Measurements from ENCODE around the gene ZSWIM8.
"Not testable (repeated sequence)": the region's sequence is repeated elsewhere in the genome, so short reads cannot be mapped to it uniquely, and the experiment has no call there.

The ZSWIM8 gene

DNA sequence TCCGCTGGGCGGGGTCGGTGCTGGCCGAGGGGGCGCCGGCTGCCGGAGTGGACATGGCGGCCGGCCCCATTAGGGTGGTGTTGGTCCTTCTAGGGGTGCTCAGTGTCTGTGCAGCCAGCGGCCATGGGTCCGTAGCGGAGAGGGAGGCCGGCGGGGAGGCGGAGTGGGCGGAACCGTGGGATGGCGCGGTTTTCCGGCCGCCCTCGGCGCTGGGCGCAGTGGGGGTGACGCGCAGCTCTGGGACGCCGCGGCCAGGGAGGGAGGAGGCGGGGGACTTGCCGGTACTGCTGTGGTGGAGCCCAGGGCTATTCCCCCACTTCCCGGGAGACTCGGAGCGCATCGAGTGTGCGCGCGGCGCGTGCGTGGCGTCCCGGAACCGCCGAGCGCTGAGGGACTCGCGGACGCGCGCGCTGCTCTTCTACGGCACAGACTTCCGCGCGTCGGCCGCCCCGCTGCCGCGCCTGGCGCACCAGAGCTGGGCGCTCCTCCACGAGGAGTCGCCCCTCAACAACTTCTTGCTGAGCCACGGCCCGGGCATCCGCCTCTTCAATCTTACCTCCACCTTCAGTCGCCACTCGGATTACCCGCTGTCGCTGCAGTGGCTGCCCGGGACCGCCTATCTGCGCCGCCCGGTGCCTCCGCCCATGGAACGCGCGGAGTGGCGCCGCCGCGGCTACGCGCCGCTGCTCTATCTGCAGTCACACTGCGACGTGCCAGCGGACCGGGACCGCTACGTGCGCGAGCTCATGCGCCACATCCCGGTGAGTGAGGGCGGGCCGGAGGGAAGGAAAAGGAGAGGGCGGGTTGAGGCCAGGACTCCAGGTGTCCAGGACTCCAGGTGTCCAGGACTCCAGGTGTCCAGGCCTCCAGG lies 12.9 kb upstream of the ZSWIM8 start:
- DNase-seq (ENCODE audit: low spot score), result peak; percentile 76

DNA sequence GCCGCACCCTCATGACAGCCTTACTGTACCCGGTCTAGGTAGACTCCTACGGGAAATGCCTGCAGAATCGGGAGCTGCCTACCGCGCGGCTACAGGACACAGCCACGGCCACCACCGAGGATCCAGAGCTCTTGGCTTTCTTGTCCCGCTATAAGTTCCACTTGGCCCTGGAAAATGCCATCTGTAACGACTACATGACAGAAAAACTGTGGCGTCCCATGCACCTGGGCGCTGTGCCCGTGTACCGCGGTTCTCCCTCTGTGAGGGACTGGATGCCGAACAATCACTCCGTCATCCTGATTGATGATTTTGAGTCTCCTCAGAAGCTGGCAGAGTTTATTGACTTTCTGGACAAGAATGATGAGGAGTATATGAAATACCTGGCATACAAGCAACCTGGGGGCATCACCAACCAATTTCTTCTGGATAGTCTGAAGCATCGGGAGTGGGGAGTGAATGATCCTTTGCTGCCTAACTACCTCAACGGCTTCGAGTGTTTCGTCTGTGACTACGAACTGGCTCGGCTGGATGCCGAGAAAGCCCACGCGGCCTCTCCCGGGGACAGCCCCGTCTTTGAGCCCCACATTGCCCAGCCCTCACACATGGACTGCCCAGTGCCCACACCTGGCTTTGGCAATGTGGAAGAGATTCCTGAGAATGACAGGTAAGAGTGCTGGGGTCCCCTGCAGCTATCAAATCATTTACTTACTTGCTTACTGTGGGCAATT lies 12.1 kb upstream of the ZSWIM8 start:
- DNase-seq (ENCODE audit: low spot score), result peak; percentile 30

DNA sequence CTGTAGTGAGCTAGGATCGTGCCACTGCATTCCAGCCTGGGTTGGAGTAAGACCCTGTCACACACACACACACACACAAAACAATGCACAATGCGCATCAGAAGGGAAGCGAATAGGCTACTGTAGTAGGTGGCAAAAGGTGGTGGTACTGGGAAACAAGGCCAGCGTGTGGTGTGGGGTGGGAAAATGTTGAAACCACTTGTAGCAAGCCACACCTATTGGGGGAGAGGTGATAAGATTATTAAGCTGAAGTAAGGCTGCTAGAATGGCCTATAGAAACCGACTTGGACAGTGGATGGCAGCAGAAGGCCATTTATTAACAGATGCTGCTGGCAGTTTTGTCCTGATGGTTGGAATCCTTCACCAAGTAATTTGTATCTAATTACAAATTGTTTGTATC lies 10.8 kb upstream of the ZSWIM8 start:
- peak; percentile 69 for DNase-seq (ENCODE audit: low spot score)

DNA sequence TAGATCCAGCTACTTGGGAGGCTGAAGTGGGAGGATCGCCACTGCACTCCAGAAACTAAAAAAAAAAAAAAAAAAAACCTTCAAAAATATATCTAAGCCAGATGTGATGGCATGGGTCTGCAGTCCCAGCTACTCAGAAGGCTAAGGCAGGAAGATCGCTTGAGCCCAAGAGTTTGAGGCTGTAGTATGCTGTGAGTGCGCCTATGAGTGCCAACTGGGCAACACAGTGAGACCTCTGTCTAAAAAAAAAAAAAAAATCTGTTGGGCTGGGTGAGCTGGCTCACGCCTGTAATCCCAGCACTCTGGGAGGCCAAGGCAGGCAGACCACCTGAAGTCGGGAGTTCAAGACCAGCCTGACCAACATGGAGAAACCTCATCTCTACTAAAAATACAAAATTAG lies 6.4 kb upstream of the ZSWIM8 start:
- no peak for DNase-seq (ENCODE audit: low spot score)

DNA sequence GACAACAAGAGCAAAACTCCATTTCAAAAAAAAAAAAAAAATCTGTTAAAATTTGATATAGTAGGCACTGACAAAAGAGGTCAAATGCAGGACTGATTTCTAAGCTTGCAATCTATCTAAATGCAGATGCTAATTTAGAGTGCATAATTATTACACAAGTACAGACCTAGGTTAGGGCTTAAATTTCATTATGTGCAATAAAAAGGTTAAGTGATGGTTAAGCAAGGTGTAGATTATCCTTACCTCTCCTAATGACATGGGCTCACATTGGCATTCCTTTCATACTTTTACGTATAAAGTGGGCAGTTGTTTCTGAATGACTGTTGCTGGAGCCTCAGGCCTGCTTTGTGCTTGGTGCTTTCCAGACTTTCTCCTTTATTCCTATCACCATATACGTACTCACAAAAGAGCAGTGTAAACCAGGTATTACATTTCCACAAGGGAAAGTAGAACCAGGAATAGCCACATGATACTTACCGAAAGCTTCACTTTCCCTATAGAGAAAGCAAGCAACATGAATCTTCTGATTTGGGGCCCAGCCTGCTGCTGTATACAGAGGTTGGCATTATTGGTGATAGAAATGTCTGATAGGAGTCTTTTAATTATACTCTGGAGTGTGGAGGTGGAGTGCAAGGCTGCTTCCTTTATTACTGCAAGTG lies 5.7 kb upstream of the ZSWIM8 start:
- no peak for DNase-seq (ENCODE audit: low spot score)

DNA sequence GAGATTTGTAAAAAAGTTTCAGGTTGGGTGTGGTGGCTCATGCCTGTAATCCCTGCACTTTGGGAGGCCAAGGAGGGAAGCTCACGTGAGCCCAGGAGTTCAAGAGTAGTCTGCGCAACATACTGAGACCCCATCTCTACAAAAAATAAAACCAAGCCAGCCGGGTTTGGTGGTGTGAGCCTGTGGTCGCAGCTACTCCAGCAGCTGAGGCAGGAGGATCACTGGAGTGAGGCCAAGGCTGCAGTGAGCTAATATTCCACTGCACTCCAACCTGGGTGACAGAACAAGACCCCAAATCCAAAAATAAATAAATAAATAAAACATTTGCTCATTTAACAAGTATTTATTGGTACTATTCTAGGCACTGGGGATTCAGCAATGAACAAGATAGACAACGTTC lies 5.1 kb upstream of the ZSWIM8 start:
- DNase-seq (ENCODE audit: low spot score), result no peak

DNA sequence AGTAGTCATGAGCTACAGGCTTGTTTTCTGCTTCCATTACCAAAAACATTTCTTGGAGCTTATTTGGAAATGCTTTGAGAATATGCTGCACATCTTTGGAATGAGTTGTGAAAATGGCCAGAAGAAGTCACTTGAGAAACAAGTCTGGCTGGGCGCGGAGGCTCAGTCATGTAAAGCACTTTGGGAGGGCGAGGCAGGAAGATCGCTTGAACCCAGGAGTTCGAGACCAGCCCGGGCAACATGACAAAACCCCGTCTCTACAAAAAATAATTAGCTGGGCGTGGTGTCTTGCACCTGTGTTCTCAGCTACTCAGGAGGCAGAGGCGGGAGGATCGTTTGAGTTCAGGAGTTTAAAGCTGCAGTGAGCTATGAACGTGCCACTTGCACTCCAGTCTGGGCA lies 4.4 kb upstream of the ZSWIM8 start:
- DNase-seq (ENCODE audit: low spot score), result peak; percentile 27

DNA sequence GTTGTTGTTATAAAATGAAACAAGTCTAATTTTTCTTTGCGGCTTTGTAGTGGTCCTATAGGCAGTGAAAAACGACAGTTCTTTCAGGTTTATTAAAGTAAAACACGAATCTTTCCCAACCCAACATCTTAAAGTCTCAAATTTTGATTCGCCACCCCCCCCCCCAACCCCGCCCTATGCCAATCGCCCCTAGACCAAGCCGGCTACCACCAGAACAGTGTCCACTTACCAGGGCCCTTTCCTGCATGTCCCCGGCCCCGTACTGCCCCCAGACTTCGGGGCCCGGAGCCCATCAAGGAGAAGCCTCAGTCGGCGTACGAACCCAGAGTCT lies 3.9 kb upstream of the ZSWIM8 start:
- no peak for DNase-seq (ENCODE audit: low spot score)

DNA sequence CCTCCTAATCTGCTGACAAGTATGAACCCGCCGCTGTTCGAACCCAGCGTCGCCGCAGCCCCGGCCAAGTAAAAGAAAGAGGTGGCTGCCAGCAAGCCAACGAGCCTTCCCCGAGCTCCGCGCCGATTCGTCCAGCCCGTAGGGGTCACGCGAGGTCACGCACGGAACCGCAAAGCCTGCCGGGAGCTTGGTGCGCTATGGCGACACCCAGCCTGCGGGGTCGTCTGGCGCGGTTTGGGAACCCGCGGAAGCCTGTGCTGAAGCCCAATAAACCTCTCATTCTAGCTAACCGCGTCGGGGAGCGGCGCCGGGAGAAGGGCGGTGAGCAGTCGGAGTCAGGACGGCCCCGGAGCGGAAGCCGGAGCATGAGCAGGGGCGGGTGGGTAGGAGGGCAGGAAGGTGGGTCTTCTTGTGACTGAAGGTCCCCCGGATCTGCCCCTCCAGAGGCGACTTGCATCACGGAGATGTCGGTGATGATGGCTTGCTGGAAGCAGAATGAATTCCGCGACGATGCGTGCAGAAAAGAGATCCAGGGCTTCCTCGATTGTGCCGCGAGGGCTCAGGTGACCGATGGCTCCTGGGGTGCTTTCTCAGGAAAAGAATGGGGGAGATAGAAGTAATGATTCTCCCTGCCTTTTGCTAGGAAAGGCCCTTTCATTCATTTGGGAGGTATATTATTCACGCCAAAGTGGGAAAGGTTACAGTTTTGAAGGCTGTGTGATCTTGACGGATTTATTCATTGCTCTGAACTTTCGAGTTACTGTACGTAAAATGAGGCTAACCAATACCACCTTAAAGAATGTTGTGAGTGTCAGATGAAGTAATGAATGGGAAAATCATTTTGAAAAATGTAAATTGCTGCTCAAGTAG lies 3.3 kb upstream of the ZSWIM8 start, which contains the start of gene CHCHD1:
Gene CHCHD1, plus strand, starts transcription at position 170 of the 870 bp plus-strand sequence. Its CDS starts 28 bp downstream, at position 198.
- peak; percentile 89 for DNase-seq (ENCODE audit: low spot score)

DNA sequence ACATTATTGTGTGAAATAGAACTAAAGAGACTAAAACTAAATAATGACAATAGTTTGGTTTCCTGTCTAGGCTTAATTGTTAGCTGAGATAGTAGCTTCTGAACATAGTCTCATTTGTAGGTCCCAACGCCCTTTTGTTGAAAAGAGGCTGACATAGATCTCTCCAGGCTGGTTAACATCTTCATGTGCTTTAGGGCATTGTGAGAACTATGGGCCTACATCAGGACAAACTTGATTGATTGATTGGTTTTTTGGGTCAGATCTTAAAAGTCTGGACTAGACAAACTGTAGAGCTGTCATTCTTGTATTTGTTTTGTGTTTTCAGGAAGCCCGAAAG lies 2.7 kb upstream of the ZSWIM8 start:
- no peak for DNase-seq (ENCODE audit: low spot score)

DNA sequence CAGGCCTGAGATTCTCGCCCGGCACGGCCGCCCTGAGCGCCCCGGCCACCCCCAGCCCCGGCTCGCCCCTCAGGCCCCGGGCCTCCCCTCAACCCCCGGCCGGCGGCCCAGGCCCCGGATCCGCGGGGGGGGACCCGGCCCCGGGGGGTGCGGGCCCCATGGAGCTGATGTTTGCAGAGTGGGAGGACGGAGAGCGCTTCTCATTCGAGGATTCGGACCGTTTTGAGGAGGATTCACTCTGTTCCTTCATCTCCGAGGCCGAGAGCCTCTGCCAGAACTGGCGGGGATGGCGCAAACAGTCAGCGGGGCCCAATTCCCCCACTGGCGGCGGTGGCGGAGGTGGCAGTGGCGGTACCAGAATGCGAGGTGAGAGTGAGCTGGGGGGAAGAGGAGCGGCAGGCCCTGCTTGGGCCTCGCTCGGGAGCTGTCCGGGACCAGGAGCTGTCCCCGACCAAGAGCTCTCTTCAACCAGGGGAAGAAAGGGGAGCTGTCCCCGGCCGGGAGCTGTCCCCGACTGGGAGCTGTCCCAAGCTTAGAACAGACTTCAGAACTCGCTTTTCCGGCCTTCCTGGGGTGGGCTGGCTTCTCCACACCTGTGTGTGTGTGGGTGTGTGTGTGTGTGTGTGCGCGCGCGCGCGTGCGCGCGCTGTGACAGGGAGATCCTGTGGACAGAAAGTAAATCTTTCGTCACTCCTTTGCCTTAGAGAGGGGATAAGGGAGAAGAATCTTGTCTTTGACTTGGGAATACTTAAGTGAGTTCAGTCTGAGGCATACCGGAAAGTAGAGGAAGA lies 510 bp downstream of the ZSWIM8 start:
- DNase-seq (ENCODE audit: low spot score), result peak; percentile 54

DNA sequence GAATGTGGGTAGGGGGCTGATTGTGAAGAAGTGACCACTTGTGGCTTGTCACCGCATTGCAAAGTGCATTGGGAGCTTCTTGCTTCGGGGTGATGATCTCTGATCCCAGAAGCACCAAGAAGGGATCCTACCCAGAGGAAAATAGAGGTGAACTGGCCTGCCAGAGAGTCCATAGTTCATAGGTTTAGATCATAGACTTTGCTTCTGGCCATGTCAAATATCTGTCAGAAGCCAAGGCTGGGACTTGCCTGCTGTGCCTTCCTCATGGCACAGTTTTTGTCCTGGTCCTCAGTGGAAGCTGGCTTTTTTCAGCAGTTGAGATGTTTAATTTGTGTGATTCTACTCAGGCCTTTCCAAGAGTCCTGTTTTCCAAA lies 1.1 kb downstream of the ZSWIM8 start:
- DNase-seq (ENCODE audit: low spot score), result no peak

DNA sequence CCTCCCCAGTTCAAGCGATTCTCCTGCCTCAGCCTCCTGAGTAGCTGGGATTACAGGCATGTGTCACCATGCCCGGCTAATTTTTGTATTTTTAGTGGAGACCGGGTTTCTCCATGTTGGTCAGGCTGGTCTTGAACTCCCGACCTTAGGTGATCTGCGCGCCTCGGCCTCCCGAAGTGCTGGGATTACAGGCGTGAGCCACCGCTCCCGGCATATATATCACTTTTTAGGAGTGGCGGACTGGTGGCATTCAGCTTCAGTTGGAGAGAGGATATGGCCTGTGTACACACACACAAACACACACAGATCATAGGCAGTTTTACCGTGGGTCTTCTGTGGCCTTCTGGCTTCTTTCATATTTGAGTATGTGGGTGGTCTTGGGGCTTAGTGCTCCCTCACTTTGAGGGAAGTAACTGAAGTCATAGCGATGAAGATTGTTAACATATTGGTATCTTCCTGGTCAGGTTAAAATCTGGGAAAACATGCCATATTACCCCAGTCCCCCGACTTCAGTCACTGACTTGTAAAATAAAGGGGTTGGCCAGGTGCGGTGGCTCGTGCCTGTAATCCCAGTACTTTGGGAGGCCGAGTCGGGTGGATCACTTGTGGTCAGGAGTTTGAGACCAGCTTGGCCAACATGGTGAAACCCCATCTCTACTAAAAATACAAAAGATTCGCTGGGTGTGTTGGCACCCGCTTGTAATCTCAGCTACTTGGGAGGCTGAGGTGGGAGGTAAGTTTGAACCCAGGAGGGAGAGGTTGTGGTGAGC lies 1.8 kb downstream of the ZSWIM8 start:
- not testable (repeated sequence) for DNase-seq (ENCODE audit: low spot score)

DNA sequence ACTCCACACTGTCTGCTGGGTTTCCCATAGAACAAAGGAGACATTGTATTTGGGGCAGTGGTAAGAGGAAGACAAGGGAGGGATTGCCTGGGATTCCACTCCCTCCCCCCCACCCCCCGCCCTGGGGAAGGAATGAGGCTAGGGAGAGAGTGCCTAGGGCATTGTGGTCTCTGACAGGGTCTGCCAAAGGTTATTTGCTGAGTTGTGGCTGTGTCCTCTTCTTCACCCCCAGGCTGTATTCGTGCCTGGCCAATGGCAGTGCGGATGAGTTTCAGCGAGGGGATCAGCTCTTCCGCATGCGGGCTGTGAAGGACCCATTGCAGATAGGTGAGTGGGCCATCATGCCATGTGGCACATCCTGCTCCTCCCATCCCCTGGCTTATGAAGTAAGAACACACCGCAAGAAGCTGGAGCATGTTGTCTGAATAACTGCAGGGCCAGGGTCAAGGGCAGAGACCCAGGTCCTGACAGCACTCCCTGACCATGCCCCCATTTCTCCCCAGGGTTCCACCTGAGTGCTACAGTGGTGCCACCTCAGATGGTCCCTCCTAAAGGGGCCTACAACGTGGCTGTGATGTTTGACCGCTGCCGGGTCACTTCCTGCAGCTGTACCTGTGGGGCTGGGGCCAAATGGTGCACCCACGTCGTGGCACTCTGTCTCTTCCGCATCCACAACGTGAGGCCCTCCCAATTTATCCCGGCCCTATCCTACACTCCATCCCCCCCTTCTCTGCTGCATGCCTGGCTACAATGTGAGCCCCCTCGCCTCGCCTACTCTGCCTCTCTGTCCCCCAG lies 3.7 kb downstream of the ZSWIM8 start:
- no peak for DNase-seq (ENCODE audit: low spot score)

DNA sequence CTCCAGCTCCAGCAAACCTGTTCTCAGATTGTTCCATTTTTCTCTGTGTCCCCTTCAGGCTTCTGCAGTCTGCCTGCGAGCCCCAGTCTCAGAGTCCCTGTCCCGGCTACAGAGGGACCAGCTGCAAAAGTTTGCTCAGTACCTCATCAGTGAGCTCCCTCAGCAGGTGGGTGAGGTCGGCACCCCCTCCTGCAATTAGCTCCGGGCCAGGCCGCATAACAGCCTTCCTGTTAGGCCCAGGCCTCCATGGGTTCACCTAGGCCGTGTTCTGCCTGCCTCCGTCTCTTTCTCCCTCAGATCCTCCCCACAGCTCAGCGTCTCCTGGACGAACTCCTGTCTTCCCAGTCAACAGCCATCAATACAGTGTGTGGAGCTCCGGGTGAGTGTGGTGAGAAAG lies 4.3 kb downstream of the ZSWIM8 start:
- no peak for DNase-seq (ENCODE audit: low spot score)

DNA sequence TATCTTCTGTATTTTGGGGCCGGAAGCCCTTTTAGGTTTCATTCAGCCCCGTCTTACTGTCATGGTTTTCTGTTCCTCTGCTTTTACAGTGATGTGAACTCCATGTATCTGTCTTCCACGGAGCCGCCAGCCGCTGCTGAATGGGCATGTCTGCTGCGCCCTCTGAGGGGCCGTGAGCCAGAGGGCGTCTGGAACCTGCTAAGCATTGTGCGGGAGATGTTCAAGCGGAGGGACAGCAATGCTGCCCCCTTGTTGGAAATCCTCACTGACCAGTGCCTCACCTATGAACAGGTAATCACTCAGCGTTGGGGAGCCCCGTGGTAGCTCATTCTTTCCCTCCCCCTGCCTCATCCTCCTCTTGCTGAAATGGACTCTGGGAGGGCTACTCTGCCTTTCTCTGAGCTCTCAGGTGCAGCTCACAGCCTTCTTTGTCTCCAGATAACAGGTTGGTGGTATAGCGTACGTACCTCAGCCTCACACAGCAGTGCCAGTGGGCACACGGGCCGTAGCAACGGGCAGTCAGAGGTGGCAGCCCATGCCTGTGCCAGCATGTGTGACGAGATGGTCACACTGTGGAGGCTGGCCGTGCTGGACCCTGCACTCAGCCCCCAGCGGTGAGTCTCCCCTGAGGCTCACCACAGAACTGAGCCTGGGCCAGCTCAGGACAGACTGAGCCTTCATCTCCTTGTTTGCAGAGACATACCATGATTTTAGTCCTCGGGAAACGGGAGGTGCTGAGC lies 5.7 kb downstream of the ZSWIM8 start:
- no peak for DNase-seq (ENCODE audit: low spot score)

DNA sequence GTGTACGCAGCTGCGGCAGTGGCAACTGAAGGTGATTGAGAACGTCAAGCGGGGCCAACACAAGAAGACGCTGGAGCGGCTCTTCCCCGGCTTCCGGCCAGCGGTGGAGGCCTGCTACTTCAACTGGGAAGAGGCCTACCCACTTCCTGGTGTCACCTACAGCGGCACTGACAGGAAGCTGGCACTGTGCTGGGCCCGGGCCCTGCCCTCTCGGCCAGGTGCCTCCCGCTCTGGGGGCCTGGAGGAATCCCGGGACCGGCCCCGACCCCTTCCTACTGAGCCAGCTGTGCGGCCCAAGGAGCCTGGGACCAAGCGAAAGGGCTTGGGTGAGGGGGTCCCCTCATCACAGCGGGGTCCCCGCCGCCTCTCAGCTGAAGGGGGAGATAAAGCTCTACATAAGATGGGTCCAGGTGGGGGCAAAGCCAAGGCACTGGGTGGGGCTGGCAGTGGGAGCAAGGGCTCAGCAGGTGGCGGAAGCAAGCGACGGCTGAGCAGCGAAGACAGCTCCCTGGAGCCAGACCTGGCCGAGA lies 6.5 kb downstream of the ZSWIM8 start:
- DNase-seq (ENCODE audit: low spot score), result no peak

DNA sequence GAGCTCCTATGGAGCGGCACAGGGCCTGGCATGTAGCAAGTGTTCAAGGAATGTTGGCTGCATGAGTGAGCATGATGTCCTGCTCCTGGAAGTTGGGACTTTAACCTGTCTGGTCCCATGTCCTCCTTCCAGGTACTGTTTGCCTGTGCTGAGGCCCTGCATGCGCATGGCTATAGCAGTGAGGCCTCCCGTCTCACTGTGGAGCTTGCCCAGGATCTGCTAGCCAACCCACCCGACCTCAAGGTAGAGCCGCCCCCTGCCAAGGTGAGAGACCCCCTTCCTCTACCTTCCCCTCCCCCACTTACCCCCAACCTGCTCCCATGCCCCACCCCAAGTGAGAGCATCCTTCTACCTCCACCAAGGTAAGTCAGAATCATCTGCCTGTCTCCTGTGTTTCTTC lies 8.1 kb downstream of the ZSWIM8 start:
- no peak for DNase-seq (ENCODE audit: low spot score)

DNA sequence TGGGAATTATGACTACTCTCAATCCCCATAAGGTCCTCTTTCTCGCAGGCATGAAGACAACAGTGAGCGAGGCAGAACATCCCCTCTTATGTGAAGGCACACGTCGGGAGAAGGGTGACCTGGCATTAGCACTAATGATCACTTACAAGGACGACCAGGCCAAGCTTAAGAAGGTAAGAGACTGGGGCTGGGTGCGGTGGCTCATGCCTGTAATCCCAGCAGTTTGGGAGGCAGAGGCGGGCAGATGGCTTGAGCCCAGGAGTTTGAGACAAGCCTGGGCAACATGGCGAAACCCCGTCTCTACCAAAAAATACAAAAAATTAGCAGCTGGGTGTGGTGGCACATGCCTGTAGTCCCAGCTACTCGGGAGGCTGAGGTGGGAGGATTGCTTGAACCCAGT lies 10.1 kb downstream of the ZSWIM8 start:
- DNase-seq (ENCODE audit: low spot score), result not testable (repeated sequence)
